GM19372 (cell line): Measurements from ENCODE around the gene ENSA.
"Not testable (repeated sequence)": the region's sequence is repeated elsewhere in the genome, so short reads cannot be mapped to it uniquely, and the experiment has no call there.

ENCODE experiments used
- ATAC-seq: cut with Tn5 transposase; IDR thresholded peaks from one replicate; pipeline ENCODE4 v1.9.1; 2021; ENCODE audit warnings: mild to moderate bottlenecking, low read depth, moderate library complexity; ENCODE audit not compliant: unreplicated experiment

The ENSA gene

DNA sequence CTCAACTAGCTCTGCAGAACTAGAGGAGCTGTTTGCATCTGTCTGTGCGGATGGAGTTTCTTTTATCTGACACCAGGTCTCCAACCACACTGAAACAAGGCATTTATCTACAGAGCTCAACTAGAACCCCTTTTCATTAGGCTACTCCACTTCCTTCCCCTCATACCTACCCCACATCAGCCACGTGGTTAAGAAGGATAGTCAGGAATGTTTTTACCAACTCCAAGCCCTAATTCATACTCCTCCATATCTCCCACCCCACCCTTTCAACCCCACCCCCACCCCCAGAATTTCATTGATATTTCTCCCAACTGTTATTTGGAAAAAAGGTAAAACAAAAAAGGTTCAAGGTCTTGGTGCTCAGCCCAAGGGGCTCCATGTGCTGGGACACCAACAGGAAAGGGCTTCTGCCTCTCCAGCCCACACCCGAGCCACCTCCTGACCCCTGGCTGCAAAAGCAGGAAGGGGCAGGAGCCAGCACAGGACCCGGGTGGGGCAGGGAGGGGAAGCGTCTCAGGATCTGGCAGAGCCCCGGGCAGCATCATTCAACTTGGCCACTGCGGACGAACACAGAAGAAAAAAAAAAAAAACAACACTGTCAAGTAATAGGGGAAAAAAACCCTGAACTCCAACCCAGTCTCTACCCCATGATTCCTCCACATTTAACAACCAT, 7.0 kb downstream of the ENSA start:
- no peak for ATAC-seq

DNA sequence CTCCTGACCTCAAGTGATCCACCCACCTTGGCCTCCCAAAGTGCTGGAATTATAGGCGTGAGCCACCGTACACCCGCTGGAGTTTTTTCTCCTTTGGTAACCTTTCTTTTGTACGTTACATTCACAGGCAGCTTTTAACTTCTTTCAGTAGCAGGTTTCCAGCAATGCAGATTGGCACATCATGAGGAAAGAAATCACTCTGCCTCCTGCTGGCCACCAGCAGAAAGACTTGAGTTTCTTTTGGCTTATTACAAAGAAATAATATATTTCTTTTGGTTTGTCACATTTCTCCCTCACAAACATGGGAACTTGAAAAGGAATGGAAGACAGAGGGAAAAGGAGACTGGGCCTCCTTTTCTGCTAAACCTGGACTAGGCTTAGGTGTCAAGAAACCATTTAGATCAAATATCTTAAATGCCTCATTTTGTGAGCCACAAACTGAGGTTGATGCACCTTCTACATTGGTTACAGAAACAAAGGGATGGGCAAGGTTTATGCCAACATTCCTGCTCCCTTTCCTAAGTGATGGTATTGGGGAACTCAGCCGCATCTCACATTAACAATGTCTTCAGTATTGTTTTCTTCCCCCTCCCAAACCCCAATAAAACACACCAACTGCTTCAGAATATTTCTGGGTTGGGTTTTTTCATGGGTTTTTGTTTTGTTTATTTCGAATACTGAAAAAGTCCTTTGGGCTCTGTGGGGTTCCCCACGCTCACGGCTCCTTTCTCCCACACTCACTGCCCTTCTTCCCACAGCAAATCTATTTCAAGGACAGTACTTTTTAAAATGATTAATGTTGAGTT, 7.7 kb downstream of the ENSA start:
- no peak for ATAC-seq

DNA sequence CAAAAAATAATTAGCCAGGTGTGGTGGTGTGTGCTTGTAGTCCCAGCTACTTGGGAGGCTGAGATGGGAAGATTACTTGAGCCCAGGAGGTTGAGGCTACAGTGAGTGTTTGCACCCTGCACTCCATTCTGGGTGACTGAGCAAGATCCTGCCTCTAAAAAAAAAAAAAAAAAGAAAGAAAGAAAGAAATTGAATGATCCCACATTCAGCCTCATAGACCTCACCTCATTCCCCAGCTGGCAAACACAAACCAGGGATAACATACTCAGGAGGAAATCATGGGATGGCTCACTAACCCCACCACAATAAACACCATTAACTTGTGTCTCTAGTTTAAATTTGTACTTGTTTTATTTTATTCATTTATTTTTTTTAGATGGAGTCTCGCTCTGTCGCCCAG, 8.5 kb downstream of the ENSA start:
- ATAC-seq: no peak

DNA sequence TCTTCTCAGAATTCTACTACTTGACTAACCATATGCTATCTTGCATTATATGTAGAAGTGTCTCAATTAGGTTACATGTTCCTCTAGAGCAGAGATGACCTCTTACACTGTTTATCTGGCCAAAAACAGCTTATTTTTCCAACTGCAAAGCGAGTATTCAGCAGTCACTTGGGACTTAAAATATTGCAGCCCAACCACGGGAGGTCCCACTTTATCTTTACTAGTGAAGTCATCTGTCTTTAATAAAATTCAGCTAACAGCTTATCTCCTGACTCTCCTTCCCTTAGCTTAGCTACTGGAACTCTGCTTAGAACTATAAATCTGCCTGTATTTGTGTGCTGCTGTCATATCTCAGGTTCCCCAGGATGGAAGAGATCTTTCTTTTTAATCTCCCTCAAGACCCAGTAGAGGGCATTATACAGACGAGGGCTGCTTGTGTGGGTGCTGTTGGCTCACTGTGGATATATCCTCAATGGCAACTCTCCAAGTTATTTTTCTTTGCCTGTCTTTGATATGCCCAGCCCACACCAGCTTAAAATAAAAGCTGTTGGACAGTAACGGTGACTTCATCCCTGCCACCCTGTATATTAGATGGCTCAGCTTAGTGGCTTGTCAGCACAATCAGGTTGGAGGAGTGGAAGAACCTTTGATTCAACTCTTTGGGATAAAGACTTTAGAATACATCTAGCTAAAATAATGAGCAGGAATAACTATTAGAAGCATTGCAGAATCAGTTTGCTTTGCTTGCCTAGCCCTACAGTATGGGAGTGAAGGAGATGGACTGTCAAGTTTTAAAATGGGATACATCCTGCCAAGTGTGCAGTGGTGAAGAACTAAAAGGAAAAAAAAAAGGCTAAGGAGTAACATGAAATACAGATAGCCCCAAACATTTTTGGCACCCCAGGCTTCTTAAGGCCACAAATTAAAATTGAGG, 9.6 kb downstream of the ENSA start:
- ATAC-seq: no peak

DNA sequence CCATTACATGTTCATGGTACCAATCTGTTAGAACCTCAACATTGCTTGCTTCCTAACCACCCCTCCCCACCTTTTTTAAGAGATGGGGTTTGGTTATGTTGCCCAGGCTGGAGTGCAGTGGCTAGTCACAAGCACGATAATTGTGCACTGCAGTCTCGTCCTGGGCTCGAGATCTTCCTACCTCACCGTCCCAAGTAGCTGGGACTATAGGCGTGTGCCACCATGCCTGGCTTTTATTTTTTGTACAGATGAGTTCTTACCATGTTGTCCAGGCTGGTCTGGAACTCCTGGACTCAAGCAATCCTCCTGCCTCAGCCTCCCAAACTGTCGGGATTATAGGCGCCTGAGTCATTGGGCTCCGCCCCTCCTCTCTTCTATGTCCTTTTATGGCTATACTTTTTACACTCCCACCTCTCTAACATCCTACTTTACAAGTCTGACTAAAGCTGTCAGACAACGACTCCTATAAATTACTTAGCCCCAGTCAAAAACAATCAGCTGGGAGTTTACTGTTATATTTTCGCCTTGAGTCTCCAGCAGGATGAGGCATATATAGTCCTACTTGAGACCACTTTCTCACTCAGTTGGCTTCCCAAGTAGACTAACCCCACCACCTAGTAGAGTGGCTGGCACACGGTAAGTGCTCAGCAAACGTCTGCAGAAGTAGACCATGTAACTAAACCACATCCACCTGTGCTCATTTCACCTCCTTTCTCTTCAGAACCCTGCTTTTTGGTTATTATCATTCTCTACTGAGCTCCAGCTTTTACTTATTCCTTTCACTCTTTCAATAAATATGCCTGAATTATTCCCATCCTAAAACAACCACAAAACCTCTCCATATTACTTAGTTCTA, 13.8 kb downstream of the ENSA start:
- ATAC-seq: no peak

DNA sequence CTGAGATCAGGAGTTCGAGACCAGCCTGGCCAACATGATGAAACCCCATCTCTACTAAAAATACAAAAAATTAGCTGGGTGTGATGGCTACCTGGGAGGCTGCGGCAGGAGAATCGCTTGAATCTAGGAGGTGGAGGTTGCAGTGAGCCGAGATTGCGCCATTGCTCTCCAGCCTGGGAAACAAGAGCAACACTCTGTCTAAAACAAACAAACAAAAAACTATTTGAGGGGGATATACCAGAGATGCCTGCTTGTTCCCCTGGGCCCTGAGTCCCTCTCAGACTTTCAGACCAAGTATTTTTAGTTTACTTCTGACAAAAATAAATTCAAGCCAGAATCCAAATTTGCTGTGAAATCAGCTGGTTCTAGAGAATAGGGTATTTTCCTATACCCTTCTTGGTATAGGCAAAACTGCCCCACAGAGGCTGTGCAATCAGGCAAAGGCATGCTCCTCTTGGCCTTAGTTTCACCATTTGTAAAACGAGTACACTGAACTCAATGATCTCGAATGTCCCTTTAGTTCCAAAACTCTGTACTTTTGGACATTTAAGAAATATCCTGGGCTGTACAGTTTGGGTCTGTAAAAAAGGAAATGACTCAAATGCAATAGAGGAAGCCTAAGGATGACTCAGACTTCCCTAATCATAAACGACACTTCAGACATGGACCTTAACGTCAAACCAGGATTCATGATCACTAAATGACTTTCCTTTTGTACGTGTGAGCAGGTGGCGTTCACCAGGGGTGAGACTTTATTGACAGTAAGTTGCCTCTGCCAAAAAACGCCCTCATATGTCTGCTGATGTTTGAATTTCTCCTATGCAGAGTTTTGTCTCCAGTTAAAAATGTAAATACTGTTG, 16.1 kb downstream of the ENSA start:
- no peak for ATAC-seq

DNA sequence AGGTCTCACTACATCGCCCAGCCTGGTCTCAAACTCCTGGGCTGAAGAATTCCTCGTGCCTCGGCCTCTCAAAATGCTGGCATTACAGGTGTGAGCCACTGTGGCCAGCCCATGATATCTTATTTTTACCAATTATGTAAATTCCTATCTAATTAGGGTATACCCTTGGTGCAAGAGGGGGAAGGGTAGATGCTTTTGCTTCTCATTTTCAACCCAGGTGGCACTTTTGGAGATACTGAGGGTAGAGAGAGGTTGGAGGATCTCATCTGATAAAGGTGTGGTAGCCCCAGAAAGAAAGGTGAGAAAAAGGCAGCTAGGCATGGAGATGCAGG, 17.4 kb downstream of the ENSA start:
- ATAC-seq: no peak

DNA sequence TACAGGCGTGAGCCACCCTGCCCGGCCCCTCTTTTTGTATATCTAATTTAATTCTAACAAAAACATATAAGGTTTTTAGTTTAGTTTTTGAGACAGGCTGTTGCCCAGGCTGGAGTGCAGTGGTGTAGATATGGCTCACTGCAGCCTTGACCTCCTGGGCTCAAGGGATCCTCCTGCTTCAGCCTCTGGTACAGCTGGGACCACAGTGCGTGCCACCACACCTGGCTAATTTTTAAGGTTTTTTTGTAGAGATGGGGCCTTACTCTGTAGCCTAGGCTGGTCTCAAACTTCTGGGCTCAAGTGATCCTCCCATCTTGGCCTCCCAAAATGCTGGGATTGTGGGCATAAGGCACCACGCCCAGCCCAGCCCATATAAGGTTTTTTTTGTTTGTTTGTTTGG, 18.8 kb downstream of the ENSA start:
- no peak for ATAC-seq

DNA sequence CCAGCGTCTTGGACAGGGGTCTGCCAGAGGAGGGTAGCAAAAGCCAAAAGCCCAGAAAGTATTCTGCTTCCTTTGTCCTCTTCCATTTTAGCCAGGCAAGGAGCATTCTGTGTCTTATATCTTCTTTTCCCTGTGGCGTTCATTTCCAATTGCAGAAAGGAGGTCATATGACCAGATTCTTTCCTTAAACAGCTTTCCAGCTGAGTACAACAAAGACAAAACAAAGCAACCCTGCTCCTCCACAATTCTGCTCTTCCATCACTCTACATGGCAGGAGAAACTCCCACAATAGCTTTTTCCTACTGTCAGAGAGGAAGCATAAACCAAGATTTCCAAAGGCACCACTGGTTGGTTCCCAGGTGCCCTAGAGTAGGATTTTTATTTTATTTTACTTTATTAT, 19.7 kb downstream of the ENSA start:
- no peak for ATAC-seq

DNA sequence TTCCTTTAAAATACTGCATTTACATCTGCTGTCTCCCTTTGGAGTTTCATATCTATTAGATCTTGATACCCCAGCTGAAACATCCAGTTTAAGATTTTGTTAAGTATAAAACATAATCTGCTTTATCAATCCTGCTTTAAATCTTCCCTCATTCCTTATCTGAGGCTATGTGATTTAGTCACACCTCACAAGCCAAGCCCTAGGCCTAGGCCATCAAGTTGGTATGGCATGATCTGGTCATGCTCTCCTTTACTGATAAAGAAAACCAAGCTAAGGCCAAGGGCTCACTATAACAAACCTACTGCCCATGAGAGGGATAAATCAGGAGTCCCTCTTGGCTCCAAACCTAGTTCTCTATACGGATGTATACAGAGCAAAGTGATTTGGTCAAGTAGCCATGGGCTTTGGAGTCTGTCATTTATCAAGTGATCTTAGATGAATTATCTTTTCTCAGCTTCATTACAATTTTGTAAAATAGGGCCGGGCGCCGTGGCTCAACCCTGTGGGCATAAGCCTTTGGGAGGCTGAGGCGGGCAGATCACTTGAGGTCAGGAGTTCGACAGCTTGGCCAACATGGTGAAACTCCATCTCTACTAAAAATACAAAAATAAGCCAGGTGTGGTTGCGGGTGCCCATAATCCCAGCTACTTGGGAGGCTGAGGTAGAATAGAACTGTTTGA, 22.8 kb downstream of the ENSA start:
- ATAC-seq: no peak

DNA sequence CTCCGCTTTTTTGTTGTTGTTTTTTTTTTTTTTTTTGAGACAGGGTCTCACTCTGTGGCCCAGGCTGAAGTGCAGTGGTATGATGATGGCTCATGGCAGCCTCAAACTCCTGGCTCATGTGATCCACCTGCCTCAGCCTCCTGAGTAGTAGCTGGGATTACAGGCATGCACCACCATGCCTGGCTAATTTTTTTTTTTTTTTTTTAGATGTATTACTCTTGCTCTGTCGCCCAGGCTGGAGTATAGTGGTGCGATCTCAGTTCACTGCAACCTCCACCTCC, 24.0 kb downstream of the ENSA start:
- ATAC-seq: not testable (repeated sequence)

DNA sequence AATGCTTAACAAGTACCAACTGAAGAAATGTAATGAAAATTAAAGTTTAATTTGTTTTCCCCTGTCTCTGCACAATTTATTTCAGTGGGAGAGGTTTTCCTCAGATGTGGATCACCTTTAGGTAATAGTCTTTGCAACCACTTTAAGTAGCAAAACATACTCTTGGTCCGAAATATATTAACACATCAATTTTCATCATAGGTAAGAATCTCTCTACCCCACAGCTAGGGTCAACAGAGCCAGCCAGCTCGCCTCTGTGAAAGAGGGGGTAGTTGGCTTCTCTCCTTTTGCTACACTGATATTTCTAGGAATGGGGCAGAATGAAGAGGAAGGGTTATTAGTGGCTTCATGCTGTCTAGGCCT, 25.2 kb downstream of the ENSA start:
- ATAC-seq: no peak

DNA sequence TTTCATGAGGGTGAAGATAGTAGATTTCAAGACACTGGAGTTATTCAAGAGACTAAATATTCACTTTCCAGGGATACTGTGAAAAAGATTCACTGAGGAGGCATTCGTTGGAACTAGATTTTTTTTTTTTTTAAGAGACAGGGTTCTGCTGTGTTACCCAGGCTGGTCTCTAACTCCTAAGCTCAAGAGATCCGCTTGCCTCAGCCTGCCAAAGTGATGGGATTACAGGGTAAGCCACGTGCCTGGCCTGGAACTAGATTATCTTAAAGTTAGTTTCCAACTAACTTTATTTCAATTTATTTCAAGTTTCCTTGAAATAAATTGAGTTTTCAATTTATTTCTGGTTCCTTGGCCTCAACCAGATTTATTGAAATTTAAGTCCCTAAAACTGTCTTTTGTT, 25.7 kb downstream of the ENSA start:
- no peak for ATAC-seq

DNA sequence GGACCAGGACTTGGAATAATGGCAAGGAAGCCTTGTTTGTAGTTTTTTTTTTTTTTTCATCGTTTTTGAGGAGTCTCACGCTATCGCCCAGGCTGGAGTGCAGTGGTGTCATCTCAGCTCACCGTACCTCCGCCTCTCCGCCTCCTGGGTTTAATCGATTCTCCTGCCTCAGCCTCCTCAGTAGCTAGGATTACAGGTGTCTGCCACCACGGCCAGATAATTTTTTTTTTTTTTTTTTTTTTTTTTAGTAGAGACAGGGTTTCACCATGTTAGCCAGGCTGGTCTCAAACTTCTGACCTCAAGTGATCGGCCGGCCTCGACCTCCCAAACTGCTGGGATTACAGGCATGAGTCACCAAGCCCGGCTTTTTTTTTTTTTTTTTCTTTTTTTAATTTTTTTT, 27.0 kb downstream of the ENSA start:
- not testable (repeated sequence) for ATAC-seq

DNA sequence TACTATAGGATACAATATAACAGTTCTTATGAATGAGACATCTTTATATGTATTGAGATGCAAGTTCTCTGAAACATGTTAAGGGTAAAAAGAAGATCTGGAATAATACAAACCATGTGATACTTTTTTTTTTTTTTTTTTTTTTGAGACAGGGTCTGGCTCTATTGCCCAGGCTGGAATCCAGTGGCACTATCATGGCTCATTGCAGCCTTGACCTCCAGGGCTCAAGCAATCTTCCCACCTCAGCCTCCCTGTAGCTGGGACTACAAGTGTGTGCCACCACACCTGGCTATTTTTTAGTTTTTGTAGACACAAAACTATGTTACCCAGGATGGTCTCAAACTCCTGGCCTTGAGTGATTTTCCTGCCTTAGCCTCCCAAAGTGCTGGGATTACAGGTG, 27.9 kb downstream of the ENSA start:
- ATAC-seq: no peak

DNA sequence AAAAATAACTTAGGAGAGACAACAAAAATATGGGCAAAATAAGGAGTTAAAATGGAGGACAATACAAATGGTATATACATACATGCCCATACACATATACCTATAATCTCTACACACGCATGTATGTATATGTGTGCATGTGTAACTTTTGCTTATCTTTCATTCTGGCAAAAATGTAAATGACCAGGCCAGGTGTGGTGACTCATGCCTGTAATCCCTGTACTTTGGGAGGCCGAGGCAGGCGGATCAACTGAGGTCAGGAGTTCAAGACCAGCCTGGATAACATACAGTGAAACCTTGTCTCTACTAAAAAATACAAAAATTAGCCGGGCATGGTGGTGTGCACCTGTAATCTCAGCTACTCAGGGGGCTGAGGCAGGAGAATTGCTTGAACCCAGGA, 31.1 kb downstream of the ENSA start:
- not testable (repeated sequence) for ATAC-seq

DNA sequence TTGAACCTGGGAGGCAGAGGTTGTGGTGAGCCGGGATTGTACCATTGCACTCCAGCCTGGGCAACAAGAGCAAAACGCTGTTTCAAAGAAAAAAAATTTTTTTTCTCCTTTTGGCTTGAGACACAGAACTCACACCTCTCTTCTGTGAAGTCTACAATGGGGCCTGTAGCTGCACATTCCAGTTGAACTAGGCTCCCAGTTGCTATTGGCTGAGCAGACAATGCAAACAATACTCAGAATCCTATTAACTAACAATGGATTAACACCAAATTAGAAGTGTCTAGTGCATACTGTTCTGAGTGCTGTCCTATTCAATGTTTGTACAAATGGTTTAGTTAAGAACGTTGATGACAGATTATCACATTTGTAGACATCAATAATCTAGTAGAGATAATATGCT, 32.4 kb downstream of the ENSA start:
- ATAC-seq: no peak

DNA sequence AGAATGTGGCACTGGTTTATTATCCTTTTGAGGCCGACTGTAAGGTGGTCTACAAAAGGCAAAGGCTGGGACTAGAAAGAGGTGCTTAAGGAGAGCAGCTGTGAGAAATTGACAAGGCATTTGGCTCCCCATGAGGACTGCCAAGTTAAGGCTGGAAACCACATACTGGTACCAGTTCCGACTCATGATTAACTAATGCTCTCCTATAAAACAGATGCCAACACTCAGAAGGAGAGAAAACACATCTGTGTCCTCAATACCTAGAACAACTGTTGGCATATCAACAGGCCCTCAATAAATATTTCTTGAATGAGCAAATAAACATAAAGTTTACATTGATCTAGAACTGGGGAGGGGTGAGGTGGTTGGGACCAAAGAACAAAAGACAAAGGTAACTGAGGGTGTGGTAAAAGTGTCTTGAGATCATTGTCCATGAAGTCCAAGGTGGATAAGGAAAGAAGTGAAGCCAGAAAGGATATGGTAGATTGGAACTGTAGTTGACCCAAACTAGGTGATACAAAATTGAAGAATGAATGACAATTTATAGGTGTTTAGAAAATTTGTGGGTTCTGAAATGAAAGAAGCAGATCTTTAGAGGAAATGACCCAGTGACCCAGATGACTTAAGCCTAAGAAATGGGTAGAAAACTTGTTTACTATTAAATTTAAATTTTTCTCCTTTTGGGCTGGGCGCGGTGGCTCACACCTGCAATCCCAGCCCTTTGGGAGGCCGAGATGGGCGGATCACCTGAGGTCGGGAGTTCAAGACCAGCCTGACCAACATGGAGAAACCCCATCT, 33.1 kb downstream of the ENSA start:
- no peak for ATAC-seq
